ENCODE results near the gene LHB. TPM values are rescaled to one million over a fixed set of nuclear protein-coding genes. Genes with fewer than 3 reads are reported as not detected.

Gene LHB
- total RNA-seq, 1 experiment from 2014 or later, result not detected

GRCh38 chr19:48997972-48998371, 18.9 kb downstream of the LHB start:
- Histone ChIP-seq H3K18ac (ENCODE audit: insufficient read length, low read depth, low read length) (no peak overlapping the region), H3K27me3 (ENCODE audit: insufficient read depth, low read length) (no peaks in the 10 kb centered on the region), H2BK20ac (ENCODE audit: low read depth, low read length, poor library complexity, severe bottlenecking) (no peak overlapping the region), H4K91ac (ENCODE audit: insufficient read length, low read depth, low read length) (no peak overlapping the region), H3T11ph (ENCODE audit: low read length) (no peak overlapping the region), H2BK120ac (ENCODE audit: low read depth, low read length, poor library complexity, severe bottlenecking) (no peak overlapping the region), H4K5ac (ENCODE audit: insufficient read length, low read depth, low read length) (no peak overlapping the region), H3K4me2 (ENCODE audit: insufficient read depth, insufficient read length, low read length) (no peak overlapping the region), H3K23me2 (ENCODE audit: insufficient read length, low read depth, low read length, poor library complexity, severe bottlenecking) (no peaks in the 10 kb centered on the region), H4K20me1 (ENCODE audit: control insufficient read depth, insufficient read depth, insufficient read length) (no peaks in the 10 kb centered on the region), H2AK5ac (ENCODE audit: insufficient read length, low read length) (no peak overlapping the region), H4K8ac (replicated peaks; ENCODE audit: insufficient read length, low read depth, low read length) (no peak overlapping the region), H2AFZ (ENCODE audit: low read length) (no peak overlapping the region), H3K4me1 (ENCODE audit: insufficient read depth, low read length) (no peaks in the 10 kb centered on the region), H3K9me3 (ENCODE audit: control insufficient read depth, low read depth, low read length) (no peaks in the 10 kb centered on the region), H2BK12ac (ENCODE audit: insufficient read length, low read depth, low read length) (no peak overlapping the region), H2BK5ac (ENCODE audit: insufficient read length, low read length) (no peak overlapping the region), H3K56ac (ENCODE audit: insufficient read length, low read depth, low read length) (no peak overlapping the region), H3K23ac (ENCODE audit: insufficient read length, low read depth, low read length) (no peak overlapping the region), H3K4ac (ENCODE audit: low read depth, low read length) (no peak overlapping the region), H3K9ac (ENCODE audit: extremely low read depth, insufficient read length, low read length) (no peak overlapping the region), H3K14ac (ENCODE audit: insufficient read depth, low read length) (no peak overlapping the region), H3K27ac (ENCODE audit: insufficient read length, low read depth, low read length) (no peak overlapping the region), H2BK15ac (ENCODE audit: low read depth, low read length) (no peak overlapping the region), H3K79me1 (ENCODE audit: insufficient read depth, low read depth, low read length, poor library complexity, severe bottlenecking) (no peaks in the 10 kb centered on the region), H3K79me2 (ENCODE audit: insufficient read depth, low read length) (peaks cover 9% of the 10 kb centered on the region; the same call in 1 of the 2 replicates)
- no peak overlapping the region for H3K4me3 Mint-ChIP-seq
- no peaks in the 10 kb centered on the region for H3K9me3 Mint-ChIP-seq
- peak; percentile 81 for TF ChIP-seq CTCF (conservative IDR thresholded peaks at IDR 0.05)
- peak overlapping the region in 1 of 3 experiments; percentile 68; a peak in 1 of 7 replicates for H3K27ac Mint-ChIP-seq
- no peaks in the 10 kb centered on the region for H3K27me3 Mint-ChIP-seq (ENCODE audit: low read depth)
- DNase-seq, result peak; percentile 86
- no CpG with 5 or more reads among the region's 5 CpGs for WGBS (ENCODE audit: extremely low coverage, insufficient read length, low lambda C conversion rate)
- H3K36me3 Mint-ChIP-seq (ENCODE audit: insufficient read depth in 1 of 3, low read depth in 3 of 3), result peaks cover 5 to 16% (median 7%) of the 10 kb centered on the region in 3 experiments; a peak in 6 of 7 replicates
- H3K4me1 Mint-ChIP-seq, result peaks cover 24% of the 10 kb centered on the region in 2 experiments
